Measurements from ENCODE around the gene FYN.

FYN gene

GRCh38 chr6:111805511-111806164 lies 67.6 kb downstream of the FYN start:
- peak; percentile 66 for DNase-seq

- peak; percentile 74 for DNase-seq
Observed at GRCh38 chr6:111804627-111805235, 68.5 kb downstream of the FYN start.

GRCh38 chr6:111803804-111804203 lies 69.4 kb downstream of the FYN start:
- no peak for DNase-seq

GRCh38 chr6:111803371-111803770 lies 69.9 kb downstream of the FYN start:
- peak; percentile 63 for DNase-seq

GRCh38 chr6:111802720-111803330 lies 70.4 kb downstream of the FYN start:
- no peak for DNase-seq

- no peak for DNase-seq
Observed at GRCh38 chr6:111802015-111802414, 71.2 kb downstream of the FYN start.

GRCh38 chr6:111800821-111801220 lies 72.4 kb downstream of the FYN start:
- DNase-seq: no peak

GRCh38 chr6:111800259-111800765 lies 72.9 kb downstream of the FYN start:
- no peak for DNase-seq

GRCh38 chr6:111799576-111800258 lies 73.5 kb downstream of the FYN start:
- no peak for DNase-seq

- DNase-seq: no peak
Observed at GRCh38 chr6:111798281-111798725, 74.9 kb downstream of the FYN start.

GRCh38 chr6:111796310-111796918 lies 76.8 kb downstream of the FYN start:
- DNase-seq: no peak

- no peak for DNase-seq
Observed at GRCh38 chr6:111795558-111795957, 77.7 kb downstream of the FYN start.

GRCh38 chr6:111794727-111795452 lies 78.4 kb downstream of the FYN start:
- no peak for DNase-seq

- no peak for DNase-seq
Observed at GRCh38 chr6:111794300-111794699, 79.0 kb downstream of the FYN start.

- DNase-seq: peak; percentile 54
Observed at GRCh38 chr6:111793711-111794111, 79.5 kb downstream of the FYN start.

GRCh38 chr6:111792914-111793700 lies 80.1 kb downstream of the FYN start:
- no peak for DNase-seq

- no peak for DNase-seq
Observed at GRCh38 chr6:111792241-111792640, 81.0 kb downstream of the FYN start.

- no peak for DNase-seq
Observed at GRCh38 chr6:111791415-111791814, 81.8 kb downstream of the FYN start.

GRCh38 chr6:111789598-111789997 lies 83.7 kb downstream of the FYN start:
- no peak for DNase-seq

- DNase-seq: no peak
Observed at GRCh38 chr6:111788379-111789276, 84.6 kb downstream of the FYN start.

All from activated naive CD4-positive, alpha-beta T cell treated with Interleukin-2 at 50 U/mL for 16 hours (primary cell).